ENCODE results near the gene KLHDC8B.

DNA sequence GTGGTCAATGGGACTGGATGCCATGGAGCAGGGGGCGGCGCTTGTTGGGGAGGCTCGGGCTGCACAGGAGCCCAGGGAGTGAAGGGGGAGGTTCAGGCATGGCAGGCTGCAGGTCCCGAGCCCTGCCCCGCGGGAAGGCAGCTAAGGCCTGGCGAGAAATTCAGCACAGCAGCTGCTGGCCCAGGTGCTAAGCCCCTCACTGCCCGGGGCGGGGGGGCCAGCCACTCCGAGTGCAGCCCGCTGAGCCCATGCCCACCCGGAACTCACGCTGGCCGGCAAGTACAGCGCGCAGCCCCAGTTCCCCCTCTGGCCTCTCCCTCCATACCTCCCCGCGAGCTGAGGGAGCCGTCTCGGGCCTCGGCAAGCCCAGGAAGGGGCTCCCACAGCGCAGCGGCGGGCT, 11.3 kb downstream of the KLHDC8B start:
- TF ChIP-seq, protein P1, sequence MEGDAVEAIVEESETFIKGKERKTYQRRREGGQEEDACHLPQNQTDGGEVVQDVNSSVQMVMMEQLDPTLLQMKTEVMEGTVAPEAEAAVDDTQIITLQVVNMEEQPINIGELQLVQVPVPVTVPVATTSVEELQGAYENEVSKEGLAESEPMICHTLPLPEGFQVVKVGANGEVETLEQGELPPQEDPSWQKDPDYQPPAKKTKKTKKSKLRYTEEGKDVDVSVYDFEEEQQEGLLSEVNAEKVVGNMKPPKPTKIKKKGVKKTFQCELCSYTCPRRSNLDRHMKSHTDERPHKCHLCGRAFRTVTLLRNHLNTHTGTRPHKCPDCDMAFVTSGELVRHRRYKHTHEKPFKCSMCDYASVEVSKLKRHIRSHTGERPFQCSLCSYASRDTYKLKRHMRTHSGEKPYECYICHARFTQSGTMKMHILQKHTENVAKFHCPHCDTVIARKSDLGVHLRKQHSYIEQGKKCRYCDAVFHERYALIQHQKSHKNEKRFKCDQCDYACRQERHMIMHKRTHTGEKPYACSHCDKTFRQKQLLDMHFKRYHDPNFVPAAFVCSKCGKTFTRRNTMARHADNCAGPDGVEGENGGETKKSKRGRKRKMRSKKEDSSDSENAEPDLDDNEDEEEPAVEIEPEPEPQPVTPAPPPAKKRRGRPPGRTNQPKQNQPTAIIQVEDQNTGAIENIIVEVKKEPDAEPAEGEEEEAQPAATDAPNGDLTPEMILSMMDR (IDR thresholded peaks at IDR 0.05; ENCODE audit: extremely low read depth in 1 of 2, insufficient read depth in 1 of 2, low read depth in 1 of 2, low read length in 2 of 2): no peak
- TF ChIP-seq, protein P2, sequence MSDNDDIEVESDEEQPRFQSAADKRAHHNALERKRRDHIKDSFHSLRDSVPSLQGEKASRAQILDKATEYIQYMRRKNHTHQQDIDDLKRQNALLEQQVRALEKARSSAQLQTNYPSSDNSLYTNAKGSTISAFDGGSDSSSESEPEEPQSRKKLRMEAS (IDR thresholded peaks at IDR 0.05; ENCODE audit: insufficient read depth, insufficient read length): no peak

Measured in endothelial cell of umbilical vein (primary cell).